Measurements from ENCODE around the gene GNAI2.
A peak's percentile ranks its signal among the peaks of the same experiment; 100 is the strongest.

The GNAI2 gene

DNA sequence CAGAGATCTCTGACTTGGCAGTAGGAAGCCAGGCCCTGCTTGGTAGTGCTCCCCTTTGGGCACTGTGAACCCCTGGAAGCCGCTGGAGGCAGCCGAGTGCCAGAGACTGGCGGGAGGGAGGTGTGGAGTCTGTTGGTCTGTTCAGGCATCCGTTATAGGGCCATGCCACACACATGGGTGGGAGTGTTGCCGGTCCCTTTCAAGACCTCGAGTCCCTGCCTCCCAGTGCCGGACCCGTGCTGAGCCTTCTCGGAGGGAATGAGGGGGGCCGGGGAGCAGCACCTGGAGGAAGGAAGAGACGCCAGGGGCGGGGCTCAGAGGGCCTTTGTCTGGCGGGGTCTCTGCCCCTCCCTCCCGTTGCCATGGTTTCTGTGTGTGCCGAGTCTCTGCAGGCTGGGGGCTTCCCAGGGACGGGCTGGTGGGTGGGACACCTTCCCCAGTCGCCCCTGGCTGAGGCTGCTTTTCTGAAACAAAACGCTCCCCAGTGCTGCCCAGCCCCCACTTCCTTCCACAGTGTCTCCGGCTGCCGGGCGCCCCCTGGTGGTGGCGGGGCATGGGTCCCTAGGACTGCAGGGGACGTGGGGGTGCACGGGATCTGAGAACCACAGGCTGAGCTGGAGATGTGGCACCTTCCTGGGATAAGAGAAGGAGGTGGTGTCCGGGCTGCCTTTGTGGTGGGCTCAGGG lies 10.0 kb downstream of the GNAI2 start:
- H3K4me1 ChIP-seq (ENCODE audit: insufficient read depth, insufficient read length) = peaks cover 73% of the 10 kb centered on the region

DNA sequence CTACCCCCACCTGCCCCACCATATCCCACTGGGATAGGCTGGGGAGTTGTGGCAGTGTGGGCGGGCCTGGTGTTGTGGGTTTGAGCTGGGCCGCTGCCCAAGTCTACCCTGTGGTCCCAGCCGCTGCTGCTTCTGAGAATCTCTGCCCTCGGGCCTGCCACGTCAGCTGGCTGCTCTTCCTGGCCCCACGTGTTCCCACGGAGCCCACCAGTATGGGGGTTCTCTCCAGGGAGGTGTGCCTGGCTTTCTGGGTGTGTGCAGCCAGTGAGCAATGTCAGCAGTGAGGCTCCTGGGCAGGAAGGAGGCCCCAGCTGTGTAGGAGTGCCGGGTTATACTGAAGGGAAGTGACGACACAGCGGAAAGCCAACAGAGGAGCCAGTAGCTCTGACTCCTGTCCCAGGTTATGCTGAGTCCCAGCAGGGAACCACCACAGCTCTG lies 10.5 kb downstream of the GNAI2 start:
- peaks cover 71% of the 10 kb centered on the region for H3K4me1 ChIP-seq (ENCODE audit: insufficient read depth, insufficient read length)
- H3K4me3 ChIP-seq (ENCODE audit: insufficient read length, low read depth) = peak overlapping the region; percentile 16
- peak overlapping the region; percentile 76 for H3K9ac ChIP-seq (ENCODE audit: insufficient read length, low read depth)
- no peaks in the 10 kb centered on the region for H3K27me3 ChIP-seq (ENCODE audit: insufficient read depth, insufficient read length)
- no peaks in the 10 kb centered on the region for H3K9me3 ChIP-seq (ENCODE audit: insufficient read depth, low read length)
- no peak for TF ChIP-seq SUZ12 (IDR thresholded peaks at IDR 0.05; ENCODE audit: extremely low read depth, insufficient read depth, insufficient read length)
- TF ChIP-seq YY1 (IDR thresholded peaks at IDR 0.05; ENCODE audit: insufficient read depth, insufficient read length) = no peak
- TF ChIP-seq ZNF274 (IDR thresholded peaks at IDR 0.05; ENCODE audit: low read depth, low read length) = no peak
- H3K36me3 ChIP-seq (ENCODE audit: insufficient read depth, insufficient read length, low read length) = peaks cover 76% of the 10 kb centered on the region
- no peak for DNase-seq (ENCODE audit: low read depth, low spot score)

More for the DNA sequence above, 10.0 kb downstream of the GNAI2 start:
- Histone ChIP-seq H3K9ac (ENCODE audit: insufficient read length, low read depth) (peak overlapping the region; percentile 76), H3K27me3 (ENCODE audit: insufficient read depth, insufficient read length) (no peaks in the 10 kb centered on the region), H3K36me3 (ENCODE audit: insufficient read depth, insufficient read length, low read length) (peaks cover 72% of the 10 kb centered on the region), H3K9me3 (ENCODE audit: insufficient read depth, low read length) (no peaks in the 10 kb centered on the region), H3K4me3 (ENCODE audit: insufficient read length, low read depth) (no peak overlapping the region)
- TF ChIP-seq SUZ12 (IDR thresholded peaks at IDR 0.05; ENCODE audit: extremely low read depth, insufficient read depth, insufficient read length) = no peak
- TF ChIP-seq ZNF274 (IDR thresholded peaks at IDR 0.05; ENCODE audit: low read depth, low read length) = no peak
- TF ChIP-seq YY1 (IDR thresholded peaks at IDR 0.05; ENCODE audit: insufficient read depth, insufficient read length) = no peak
- peak; percentile 93 for DNase-seq (ENCODE audit: low read depth, low spot score)

DNA sequence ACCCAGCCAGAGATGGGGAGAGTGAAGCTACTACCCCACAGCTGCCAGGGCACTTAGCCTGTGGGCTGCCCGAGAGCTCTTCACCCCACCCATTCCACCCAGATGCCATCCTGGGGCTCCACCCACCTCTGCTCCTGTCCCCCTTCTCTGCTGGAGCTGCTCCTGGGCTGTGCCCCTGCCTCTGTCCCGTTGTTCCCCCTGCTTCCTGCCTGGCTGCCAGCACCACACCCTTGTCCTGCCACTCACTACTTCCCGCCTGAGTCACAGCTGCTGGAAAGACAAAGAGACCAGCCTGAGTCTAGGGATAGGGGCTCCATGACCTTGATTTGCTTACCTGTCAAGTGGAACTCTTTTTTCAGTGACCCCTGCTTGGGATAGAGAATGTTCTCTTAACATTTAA lies 12.4 kb downstream of the GNAI2 start:
- Histone ChIP-seq H3K4me1 (ENCODE audit: insufficient read depth, insufficient read length) (peaks cover 65% of the 10 kb centered on the region), H3K27me3 (ENCODE audit: insufficient read depth, insufficient read length) (no peaks in the 10 kb centered on the region), H3K4me3 (ENCODE audit: insufficient read length, low read depth) (no peak overlapping the region), H3K9me3 (ENCODE audit: insufficient read depth, low read length) (no peaks in the 10 kb centered on the region), H3K36me3 (ENCODE audit: insufficient read depth, insufficient read length, low read length) (peaks cover 79% of the 10 kb centered on the region), H3K9ac (ENCODE audit: insufficient read length, low read depth) (peak overlapping the region; percentile 39)
- TF ChIP-seq ZNF274 (IDR thresholded peaks at IDR 0.05; ENCODE audit: low read depth, low read length) = no peak
- TF ChIP-seq SUZ12 (IDR thresholded peaks at IDR 0.05; ENCODE audit: extremely low read depth, insufficient read depth, insufficient read length) = no peak
- TF ChIP-seq YY1 (IDR thresholded peaks at IDR 0.05; ENCODE audit: insufficient read depth, insufficient read length) = no peak
- DNase-seq (ENCODE audit: low read depth, low spot score) = no peak

DNA sequence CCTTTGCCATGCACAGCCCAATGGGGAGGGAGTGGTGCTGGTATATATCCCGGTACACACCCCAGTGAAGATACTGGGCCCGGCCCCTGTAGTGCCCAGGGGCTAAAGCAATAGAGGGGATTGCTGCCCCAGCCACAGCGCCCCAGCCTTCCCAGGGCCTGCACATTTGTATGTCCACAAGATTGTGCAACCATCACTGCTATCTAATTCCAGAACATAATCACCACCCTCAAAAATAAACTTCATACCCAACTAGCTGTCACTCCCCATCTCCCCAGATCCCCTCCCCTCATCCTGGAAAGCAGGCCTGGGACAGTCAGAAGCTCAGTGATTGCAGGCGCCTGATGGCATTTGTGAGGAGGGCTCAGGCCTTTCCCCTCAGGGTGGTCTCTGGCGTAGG lies 13.5 kb downstream of the GNAI2 start:
- TF ChIP-seq YY1 (IDR thresholded peaks at IDR 0.05; ENCODE audit: insufficient read depth, insufficient read length) (no peak), ZNF274 (IDR thresholded peaks at IDR 0.05; ENCODE audit: low read depth, low read length) (no peak)
- H3K27me3 ChIP-seq (ENCODE audit: insufficient read depth, insufficient read length) = no peaks in the 10 kb centered on the region
- peaks cover 62% of the 10 kb centered on the region for H3K4me1 ChIP-seq (ENCODE audit: insufficient read depth, insufficient read length)
- H3K4me3 ChIP-seq (ENCODE audit: insufficient read length, low read depth) = no peak overlapping the region
- no peak for DNase-seq (ENCODE audit: low read depth, low spot score)
- H3K9me3 ChIP-seq (ENCODE audit: insufficient read depth, low read length) = no peaks in the 10 kb centered on the region
- H3K36me3 ChIP-seq (ENCODE audit: insufficient read depth, insufficient read length, low read length) = peaks cover 79% of the 10 kb centered on the region
- no peak overlapping the region for H3K9ac ChIP-seq (ENCODE audit: insufficient read length, low read depth)

DNA sequence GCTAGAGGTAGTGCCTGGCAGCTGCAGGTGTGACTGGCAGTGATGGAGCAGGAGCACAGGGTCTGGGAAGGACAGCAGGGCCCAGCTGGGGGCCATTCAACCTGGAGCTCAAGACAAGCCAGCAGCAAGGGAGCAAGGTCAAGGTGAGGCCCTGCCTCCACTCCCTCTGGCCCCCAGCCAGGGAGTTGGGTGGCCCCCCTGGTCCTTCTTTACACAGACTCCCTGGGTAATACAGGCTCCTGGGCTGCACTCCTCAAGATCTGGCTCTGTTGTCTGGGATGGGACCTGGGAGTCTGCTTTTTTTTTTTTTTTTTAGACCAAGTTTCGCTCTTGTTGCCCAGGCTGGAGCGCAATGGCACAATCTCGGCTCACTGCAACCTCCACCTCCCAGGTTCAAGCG lies 14.5 kb downstream of the GNAI2 start:
- Histone ChIP-seq H3K4me3 (ENCODE audit: insufficient read length, low read depth) (no peak overlapping the region), H3K4me1 (ENCODE audit: insufficient read depth, insufficient read length) (peaks cover 61% of the 10 kb centered on the region), H3K36me3 (ENCODE audit: insufficient read depth, insufficient read length, low read length) (peaks cover 82% of the 10 kb centered on the region), H3K9ac (ENCODE audit: insufficient read length, low read depth) (no peak overlapping the region), H3K9me3 (ENCODE audit: insufficient read depth, low read length) (no peaks in the 10 kb centered on the region), H3K27me3 (ENCODE audit: insufficient read depth, insufficient read length) (no peaks in the 10 kb centered on the region)
- no peak for DNase-seq (ENCODE audit: low read depth, low spot score)
- no peak for TF ChIP-seq ZNF274 (IDR thresholded peaks at IDR 0.05; ENCODE audit: low read depth, low read length)
- no peak for TF ChIP-seq YY1 (IDR thresholded peaks at IDR 0.05; ENCODE audit: insufficient read depth, insufficient read length)
- no peak for TF ChIP-seq SUZ12 (IDR thresholded peaks at IDR 0.05; ENCODE audit: extremely low read depth, insufficient read depth, insufficient read length)

DNA sequence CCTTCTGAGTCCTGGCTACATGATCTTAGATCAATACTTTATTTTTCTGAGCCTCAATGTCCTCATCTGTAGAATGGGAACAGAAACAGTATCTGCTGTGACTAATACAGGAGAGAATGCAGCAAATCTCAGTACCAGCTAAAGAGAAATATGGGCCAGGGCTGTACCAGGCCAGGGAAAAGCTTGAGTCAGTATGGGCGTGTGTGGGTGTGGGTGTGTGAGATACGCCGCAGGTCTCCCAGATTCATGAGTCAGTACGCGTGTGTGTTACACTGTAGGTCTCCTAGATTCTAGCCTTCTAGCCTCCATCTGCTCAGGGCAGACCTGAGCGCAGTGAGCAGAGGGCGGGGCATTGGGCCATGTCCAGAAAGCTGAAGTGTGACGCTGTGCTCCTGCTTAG lies 15.2 kb downstream of the GNAI2 start:
- TF ChIP-seq ZNF274 (IDR thresholded peaks at IDR 0.05; ENCODE audit: low read depth, low read length) (no peak), YY1 (IDR thresholded peaks at IDR 0.05; ENCODE audit: insufficient read depth, insufficient read length) (no peak), SUZ12 (IDR thresholded peaks at IDR 0.05; ENCODE audit: extremely low read depth, insufficient read depth, insufficient read length) (no peak)
- no peak overlapping the region for H3K4me3 ChIP-seq (ENCODE audit: insufficient read length, low read depth)
- DNase-seq (ENCODE audit: low read depth, low spot score) = no peak
- H3K27me3 ChIP-seq (ENCODE audit: insufficient read depth, insufficient read length) = no peaks in the 10 kb centered on the region
- peaks cover 84% of the 10 kb centered on the region for H3K36me3 ChIP-seq (ENCODE audit: insufficient read depth, insufficient read length, low read length)
- H3K9ac ChIP-seq (ENCODE audit: insufficient read length, low read depth) = no peak overlapping the region
- H3K4me1 ChIP-seq (ENCODE audit: insufficient read depth, insufficient read length) = peaks cover 57% of the 10 kb centered on the region
- no peaks in the 10 kb centered on the region for H3K9me3 ChIP-seq (ENCODE audit: insufficient read depth, low read length)

DNA sequence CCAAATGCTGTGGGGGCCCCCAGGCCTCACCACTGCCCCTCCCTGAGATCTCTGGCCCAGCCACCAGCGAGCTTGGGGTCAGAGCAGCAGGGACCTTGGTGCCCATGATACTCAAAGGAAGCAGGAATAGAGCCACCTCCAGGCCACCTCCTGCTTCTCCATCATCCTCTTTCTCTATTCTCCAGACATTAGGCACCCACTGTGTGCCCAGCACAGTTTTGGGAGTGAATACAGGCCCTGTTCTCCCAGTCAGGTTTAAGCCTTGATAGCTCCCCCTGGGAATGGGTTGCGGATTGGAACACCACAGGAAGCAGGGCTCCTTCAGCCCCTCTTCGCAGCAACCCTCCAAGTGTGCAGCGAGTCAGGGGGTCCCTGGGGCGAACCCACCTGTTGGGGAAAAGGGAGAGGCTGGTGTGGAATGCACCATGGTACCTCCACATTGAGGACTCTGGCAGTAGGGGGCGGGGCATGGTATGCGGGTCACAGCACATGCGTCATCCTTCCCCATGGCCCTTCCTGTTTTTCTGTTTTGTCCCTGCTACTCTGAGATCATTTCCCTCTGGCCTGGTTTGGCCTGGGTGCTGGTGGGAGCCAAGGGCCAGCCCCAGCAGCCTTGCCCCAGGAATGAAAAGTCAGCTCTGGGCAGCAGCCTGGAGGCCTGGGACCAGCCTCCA lies 18.7 kb downstream of the GNAI2 start:
- TF ChIP-seq SUZ12 (IDR thresholded peaks at IDR 0.05; ENCODE audit: extremely low read depth, insufficient read depth, insufficient read length) = no peak
- H3K36me3 ChIP-seq (ENCODE audit: insufficient read depth, insufficient read length, low read length) = peaks cover 93% of the 10 kb centered on the region
- no peak overlapping the region for H3K4me3 ChIP-seq (ENCODE audit: insufficient read length, low read depth)
- H3K27me3 ChIP-seq (ENCODE audit: insufficient read depth, insufficient read length) = no peaks in the 10 kb centered on the region
- DNase-seq (ENCODE audit: low read depth, low spot score) = no peak
- H3K9me3 ChIP-seq (ENCODE audit: insufficient read depth, low read length) = no peaks in the 10 kb centered on the region
- no peak overlapping the region for H3K9ac ChIP-seq (ENCODE audit: insufficient read length, low read depth)
- H3K4me1 ChIP-seq (ENCODE audit: insufficient read depth, insufficient read length) = peaks cover 49% of the 10 kb centered on the region
